Caco-2 (cell line): ENCODE results near the gene GYG2. TPM values are rescaled to one million over a fixed set of nuclear protein-coding genes. Genes with fewer than 3 reads are reported as not detected.

ENCODE experiments used
- BruUV-seq: library from RNA; stranded (reverse); fragments of 400-500 nt; replicated peaks from 2 replicates; lab custom pipeline; 2021; lab: Mats Ljungman, UMichigan
- CTCF ChIA-PET: fragments of 300-600 bp; sonication (Branson Sonifier 250); formaldehyde crosslinking; loops from one replicate; lab custom pipeline; 2022; ENCODE audit warnings: antibody characterized with exemption; lab: Charles Lee
- POLR2A ChIA-PET: fragments of 300-600 bp; sonication (Branson Sonifier 250); formaldehyde crosslinking; loops from one replicate; lab custom pipeline; 2022; ENCODE audit warnings: antibody characterized with exemption; lab: Charles Lee
- DNase-seq, 2 experiments: peaks; one replicate each; pipeline versions ENCODE4 v3.0.0 to v3.0.0-alpha.2; 2020 to 2022
- H3K27me3 ChIP-seq: replicated peaks from 2 replicates; pipeline ENCODE4 v1.6.0; 2011; ENCODE audit warnings: low read length; ENCODE audit not compliant: control insufficient read depth, insufficient read depth
- H3K36me3 ChIP-seq: 2 replicates; pipeline ENCODE4 v1.5.1; 2011; ENCODE audit warnings: low read length; ENCODE audit not compliant: control insufficient read depth, insufficient read depth
- H3K4me1 ChIP-seq: fragments of 250-450 bp; sonication (Bioruptor Pico); 2 replicates; pipeline ENCODE4 v1.5.1; 2020; ENCODE audit warnings: mild to moderate bottlenecking
- H3K4me3 ChIP-seq: 2 replicates; pipeline ENCODE4 v1.5.1; 2011; ENCODE audit warnings: low read depth, mild to moderate bottlenecking, control low read depth, low read length
- H3K9me3 ChIP-seq: fragments of 250-450 bp; sonication (Bioruptor Pico); 2 replicates; pipeline ENCODE4 v1.5.1; 2020; ENCODE audit warnings: mild to moderate bottlenecking, moderate library complexity
- H3K27ac Mint-ChIP-seq: one replicate; pipeline ENCODE4 v1.8.0; 2022; ENCODE audit warnings: mixed read lengths; ENCODE audit not compliant: unreplicated experiment
- H3K27me3 Mint-ChIP-seq: one replicate; pipeline ENCODE4 v1.8.0; 2022; ENCODE audit warnings: mixed read lengths; ENCODE audit not compliant: insufficient read depth, unreplicated experiment
- H3K36me3 Mint-ChIP-seq: one replicate; pipeline ENCODE4 v1.8.0; 2022; ENCODE audit warnings: mild to moderate bottlenecking, mixed read lengths; ENCODE audit not compliant: insufficient read depth, unreplicated experiment
- H3K4me1 Mint-ChIP-seq: one replicate; pipeline ENCODE4 v1.8.0; 2022; ENCODE audit warnings: low read depth, mixed read lengths; ENCODE audit not compliant: unreplicated experiment
- H3K4me3 Mint-ChIP-seq: one replicate; pipeline ENCODE4 v1.8.0; 2022; ENCODE audit warnings: mild to moderate bottlenecking, moderate library complexity, mixed read lengths; ENCODE audit not compliant: unreplicated experiment
- H3K9me3 Mint-ChIP-seq: one replicate; pipeline ENCODE4 v1.8.0; 2022; ENCODE audit warnings: mixed read lengths; ENCODE audit not compliant: unreplicated experiment
- CTCF ChIP-seq, 2 experiments: fragments of 200-600 bp in 1 of 2; IDR thresholded peaks; 1 replicate in 1 of 2; 2 replicates in 1 of 2; pipeline versions ENCODE4 v1.5.1 to v1.8.0; 2011 to 2022; ENCODE audit warnings: antibody characterized with exemption in 1 of 2, control low read depth in 1 of 2, inconsistent platforms in 1 of 2, low read depth in 1 of 2, low read length in 1 of 2, mild to moderate bottlenecking in 1 of 2, moderate library complexity in 1 of 2; ENCODE audit not compliant: insufficient read depth in 1 of 2, severe bottlenecking in 1 of 2, unreplicated experiment in 1 of 2
- intact Hi-C: fragments of 100-400 bp; cut with micrococcal nuclease; formaldehyde crosslinking; loops from one replicate; pipeline ENCODE4 v1.10.0; 2022; ENCODE audit not compliant: unreplicated experiment
- total RNA-seq: library from RNA; stranded (reverse); gene quantifications from 2 replicates; pipeline ENCODE4 v1.2.3, GENCODE V29; 2022

GYG2 gene
- total RNA-seq, 1 experiment from 2014 or later: 50.4 TPM

- peaks cover 10% of the 10 kb centered on the region for H3K4me1 Mint-ChIP-seq
- H3K4me3 Mint-ChIP-seq: peak overlapping the region; percentile 69
- ChIA-PET CTCF (no interaction called here), POLR2A (interaction anchor here (1.0 kb wide), 1 partner anchor 30 kb away, joined by 3 read pairs; the partner anchor contains the start of gene ARSD)
- TF ChIP-seq CTCF (IDR thresholded peaks at IDR 0.05; ENCODE audit: insufficient read depth in 1 of 2, low read depth in 1 of 2, low read length in 1 of 2, severe bottlenecking in 1 of 2, unreplicated experiment in 1 of 2): no peak
- peak overlapping the region; percentile 93 for H3K27ac Mint-ChIP-seq
- peaks cover 26% of the 10 kb centered on the region for H3K36me3 Mint-ChIP-seq
- Histone ChIP-seq H3K27me3 (no peaks in the 10 kb centered on the region), H3K36me3 (0 out of 2 replicates have a peak, but pooled peaks cover 2% of the 10 kb centered on the region), H3K4me3 (peak overlapping the region; percentile 28), H3K9me3 (no peaks in the 10 kb centered on the region), H3K4me1 (peaks cover 24% of the 10 kb centered on the region)
- intact Hi-C loops: loop anchor here (1.0 to 5.0 kb wide), 5 partner anchors 9 to 138 kb away; partner anchors contain the start of gene ARSD
- peaks cover 14% of the 10 kb centered on the region for H3K9me3 Mint-ChIP-seq
- DNase-seq: peak; percentile 59 to 76
- no peaks in the 10 kb centered on the region for H3K27me3 Mint-ChIP-seq
- BruUV-seq: no TSS peak
Observed at GRCh38 chrX:2898846-2899512, 70.2 kb downstream of the GYG2 start.

DNA sequence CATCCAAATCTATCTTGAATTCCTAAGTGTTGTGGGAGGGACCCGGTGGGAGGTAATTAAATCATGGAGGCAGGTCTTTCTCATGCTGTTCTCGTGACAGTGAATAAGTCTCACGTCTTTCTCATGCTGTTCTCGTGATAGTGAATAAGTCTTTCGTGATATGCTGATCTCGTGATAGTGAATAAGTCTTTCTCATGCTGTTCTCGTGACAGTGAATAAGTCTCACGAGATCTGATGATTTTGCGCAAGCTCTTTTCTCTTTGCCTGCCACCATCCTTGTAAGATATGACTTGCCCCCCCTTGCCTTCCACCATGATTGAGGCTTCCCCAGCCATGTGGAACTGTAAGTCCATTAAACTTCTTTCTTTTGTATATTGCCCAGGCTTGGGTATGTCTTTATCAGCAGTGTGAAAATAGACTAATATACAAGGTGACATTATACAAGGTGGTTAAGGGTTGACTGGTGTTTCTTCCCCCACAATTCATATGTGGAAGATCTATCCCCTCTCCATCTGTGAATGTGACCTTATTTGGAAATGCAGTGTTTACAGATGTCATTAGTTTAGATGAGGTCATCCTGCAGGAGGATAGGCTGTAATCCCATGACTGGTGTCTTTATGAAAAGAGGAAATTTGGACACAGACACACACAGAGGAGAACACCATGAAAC lies 72.8 kb downstream of the GYG2 start:
- Histone ChIP-seq H3K4me3 (no peak overlapping the region), H3K27me3 (no peaks in the 10 kb centered on the region), H3K4me1 (peaks cover 18% of the 10 kb centered on the region), H3K36me3 (0 out of 2 replicates have a peak, but pooled peaks cover 3% of the 10 kb centered on the region), H3K9me3 (no peaks in the 10 kb centered on the region)
- Mint-ChIP-seq H3K4me3 (no peak overlapping the region), H3K27ac (no peak overlapping the region), H3K4me1 (no peaks in the 10 kb centered on the region), H3K36me3 (peaks cover 20% of the 10 kb centered on the region), H3K9me3 (peaks cover 14% of the 10 kb centered on the region), H3K27me3 (no peaks in the 10 kb centered on the region)
- DNase-seq: no peak
- CTCF ChIA-PET: no interaction called here
- TF ChIP-seq CTCF (IDR thresholded peaks at IDR 0.05; ENCODE audit: insufficient read depth in 1 of 2, low read depth in 1 of 2, low read length in 1 of 2, severe bottlenecking in 1 of 2, unreplicated experiment in 1 of 2): no peak
- no TSS peak for BruUV-seq
- POLR2A ChIA-PET: no interaction called here
- intact Hi-C loops: no loop called here

DNA sequence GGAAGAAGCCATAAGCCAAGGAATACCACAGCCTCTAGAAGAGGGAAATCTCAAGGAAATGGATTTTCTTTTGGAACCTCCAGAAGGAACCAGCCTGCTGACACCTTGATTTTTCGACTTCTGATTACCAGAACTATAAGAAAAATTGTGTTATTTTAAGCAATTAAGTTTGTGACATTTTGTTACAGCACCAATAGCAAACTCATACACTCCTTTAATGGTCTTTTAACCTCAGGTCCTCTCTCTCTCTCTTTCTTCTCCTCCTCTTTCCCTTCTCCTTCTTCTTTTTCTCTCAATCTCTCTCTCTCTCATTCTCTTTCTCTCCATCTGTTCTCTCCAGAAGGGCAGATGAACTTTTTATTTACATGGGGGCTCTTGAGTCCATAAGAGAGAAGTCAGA lies 74.1 kb downstream of the GYG2 start:
- TF ChIP-seq CTCF (IDR thresholded peaks at IDR 0.05; ENCODE audit: insufficient read depth in 1 of 2, low read depth in 1 of 2, low read length in 1 of 2, severe bottlenecking in 1 of 2, unreplicated experiment in 1 of 2): no peak
- ChIA-PET POLR2A (no interaction called here), CTCF (no interaction called here)
- Histone ChIP-seq H3K36me3 (0 out of 2 replicates have a peak, but pooled peaks cover 3% of the 10 kb centered on the region), H3K4me3 (no peak overlapping the region), H3K4me1 (peaks cover 10% of the 10 kb centered on the region), H3K9me3 (no peaks in the 10 kb centered on the region), H3K27me3 (no peaks in the 10 kb centered on the region)
- no TSS peak for BruUV-seq
- Mint-ChIP-seq H3K9me3 (peaks cover 17% of the 10 kb centered on the region), H3K36me3 (peaks cover 12% of the 10 kb centered on the region), H3K4me3 (no peak overlapping the region), H3K27me3 (no peaks in the 10 kb centered on the region), H3K4me1 (peaks cover 2% of the 10 kb centered on the region), H3K27ac (no peak overlapping the region)
- DNase-seq: no peak
- intact Hi-C loops: no loop called here
